ENCODE data around the gene NPAS4.

GRCh38 chr11:66473167-66473566 is 52.3 kb downstream of the NPAS4 start:
- TF ChIP-seq CTCF (conservative IDR thresholded peaks at IDR 0.05), result no peak
- no peak for TF ChIP-seq EZH2 (IDR thresholded peaks at IDR 0.05; ENCODE audit: low read depth)

Data from PC-9 (cell line).